Stimulated activated CD8-positive, alpha-beta memory T cell treated with anti-CD3 and anti-CD28 coated beads, Interleukin-4, amount 100 ng/mL, for 48 hours (primary cell): ENCODE measurements around the gene SCYGR1.
"Not testable (repeated sequence)": the region's sequence is repeated elsewhere in the genome, so short reads cannot be mapped to it uniquely, and the experiment has no call there.

Experiments
- DNase-seq: peaks from one replicate; pipeline ENCODE4 v3.0.0-alpha.2; 2020

The SCYGR1 gene

GRCh38 chr2:227402321-227402720, 14.6 kb upstream of the SCYGR1 start:
- no peak for DNase-seq

GRCh38 chr2:227401550-227401949, 13.8 kb upstream of the SCYGR1 start:
- no peak for DNase-seq

- DNase-seq: no peak
These were observed 11.2 kb upstream of the SCYGR1 start for GRCh38 chr2:227398684-227399670.

GRCh38 chr2:227397562-227397961, 9.8 kb upstream of the SCYGR1 start:
- DNase-seq: no peak

GRCh38 chr2:227395556-227395955, 7.8 kb upstream of the SCYGR1 start:
- DNase-seq: no peak

GRCh38 chr2:227394401-227394800, 6.7 kb upstream of the SCYGR1 start:
- DNase-seq: no peak

- DNase-seq: no peak
These were observed 2.9 kb upstream of the SCYGR1 start for GRCh38 chr2:227390468-227391256.

GRCh38 chr2:227389661-227390060, 1.9 kb upstream of the SCYGR1 start:
- no peak for DNase-seq

- DNase-seq: no peak
These were observed 1.5 kb upstream of the SCYGR1 start for GRCh38 chr2:227389231-227389630.

- DNase-seq: no peak
These were observed 825 bp upstream of the SCYGR1 start for GRCh38 chr2:227388537-227389011.

- no peak for DNase-seq
These were observed 1.1 kb downstream of the SCYGR1 start for GRCh38 chr2:227386630-227387029.

GRCh38 chr2:227383686-227384085, 4.1 kb downstream of the SCYGR1 start:
- no peak for DNase-seq

GRCh38 chr2:227382241-227382835, 5.4 kb downstream of the SCYGR1 start:
- DNase-seq: not testable (repeated sequence)

GRCh38 chr2:227379095-227379494, 8.7 kb downstream of the SCYGR1 start, which contains the start of gene TM4SF20:
TM4SF20 (minus strand) TSS chr2:227379306; CDS start chr2:227379268, 38 bp downstream.
- no peak for DNase-seq

GRCh38 chr2:227378371-227378782, 9.4 kb downstream of the SCYGR1 start:
- DNase-seq: no peak

- DNase-seq: no peak
These were observed 10.0 kb downstream of the SCYGR1 start for GRCh38 chr2:227377467-227378351.

- no peak for DNase-seq
These were observed 10.9 kb downstream of the SCYGR1 start for GRCh38 chr2:227376656-227377396.

GRCh38 chr2:227374158-227374557, 13.6 kb downstream of the SCYGR1 start:
- DNase-seq: peak; percentile 43

- no peak for DNase-seq
These were observed 14.4 kb downstream of the SCYGR1 start for GRCh38 chr2:227373389-227373788.

GRCh38 chr2:227370791-227371312, 16.9 kb downstream of the SCYGR1 start:
- no peak for DNase-seq

GRCh38 chr2:227370092-227370491, 17.7 kb downstream of the SCYGR1 start:
- DNase-seq: no peak
